A673 (cell line): Measurements from ENCODE around the gene PTPRR. TPM values are rescaled to one million over a fixed set of nuclear protein-coding genes. Genes with fewer than 3 reads are reported as not detected.
A peak's percentile ranks its signal among the peaks of the same experiment; 100 is the strongest.

Source experiments
- BruUV-seq: library from RNA; stranded (reverse); fragments of 400-500 nt; replicated peaks from 2 replicates; lab custom pipeline; 2021; lab: Mats Ljungman, UMichigan
- CTCF ChIA-PET: fragments of 300-600 bp; sonication (Branson Sonifier 250); formaldehyde crosslinking; loops from one replicate; lab custom pipeline; 2022; ENCODE audit warnings: antibody characterized with exemption; lab: Charles Lee
- POLR2A ChIA-PET: fragments of 300-600 bp; sonication (Branson Sonifier 250); formaldehyde crosslinking; loops from one replicate; lab custom pipeline; 2022; ENCODE audit warnings: antibody characterized with exemption; ENCODE audit not compliant: low non-redundant PET; lab: Charles Lee
- DNase-seq: peaks from one replicate; pipeline ENCODE4 v3.0.0-alpha.2; 2015; ENCODE audit warnings: low spot score
- H3K27ac ChIP-seq: fragments of 200-600 bp; sonication (generic); 2 replicates; pipeline ENCODE4 v1.5.1; 2016; ENCODE audit warnings: mixed run types, low read depth, mild to moderate bottlenecking, mixed read lengths, antibody characterized with exemption, low read length; ENCODE audit not compliant: poor library complexity, severe bottlenecking
- H3K27me3 ChIP-seq: fragments of 200-600 bp; sonication (generic); replicated peaks from 2 replicates; pipeline ENCODE4 v1.6.1; 2017; ENCODE audit warnings: mixed run types, low read depth, mild to moderate bottlenecking, mixed read lengths, antibody characterized with exemption, low read length; ENCODE audit not compliant: insufficient read depth, poor library complexity
- H3K36me3 ChIP-seq: fragments of 200-600 bp; sonication (generic); 2 replicates; pipeline ENCODE4 v1.6.1; 2016; ENCODE audit warnings: mixed run types, mild to moderate bottlenecking, mixed read lengths, antibody characterized with exemption, low read length; ENCODE audit not compliant: insufficient read depth, poor library complexity, severe bottlenecking
- H3K4me1 ChIP-seq: fragments of 200-600 bp; sonication (generic); 2 replicates; pipeline ENCODE4 v1.6.1; 2017; ENCODE audit warnings: mixed run types, mild to moderate bottlenecking, mixed read lengths, antibody characterized with exemption, low read length; ENCODE audit not compliant: insufficient read depth, poor library complexity, severe bottlenecking
- H3K4me3 ChIP-seq: fragments of 200-600 bp; sonication (generic); 2 replicates; pipeline ENCODE4 v1.5.1; 2016; ENCODE audit warnings: low read depth, mixed run types, mild to moderate bottlenecking, mixed read lengths, low read length; ENCODE audit not compliant: poor library complexity, severe bottlenecking
- H3K9me3 ChIP-seq: fragments of 200-600 bp; sonication (generic); 2 replicates; pipeline ENCODE4 v1.6.1; 2016; ENCODE audit warnings: mixed run types, low read depth, mild to moderate bottlenecking, mixed read lengths, antibody characterized with exemption, low read length; ENCODE audit not compliant: poor library complexity, severe bottlenecking
- EZH2 ChIP-seq: fragments of 200-600 bp; sonication (generic); IDR thresholded peaks from 2 replicates; pipeline ENCODE4 v1.6.1; 2017; ENCODE audit warnings: borderline replicate concordance, low read depth, mild to moderate bottlenecking, mixed read lengths, antibody characterized with exemption, low read length; ENCODE audit not compliant: poor library complexity, severe bottlenecking
- intact Hi-C: fragments of 100-400 bp; cut with micrococcal nuclease; formaldehyde crosslinking; loops from one replicate; pipeline ENCODE4 v1.10.0; 2022; ENCODE audit not compliant: unreplicated experiment
- total RNA-seq: library from RNA; stranded (reverse); gene quantifications from 2 replicates; pipeline ENCODE4 v1.2.3, GENCODE V29; 2021
- TF ChIP-seq, protein P1 (sequence below): fragments of 300-800, 200-600 bp; sonication (generic); conservative IDR thresholded peaks from 2 replicates; pipeline ENCODE4 v1.5.1; 2017; ENCODE audit warnings: low read depth, mild to moderate bottlenecking, antibody characterized with exemption, low read length, moderate library complexity, mixed read lengths

PTPRR gene
- total RNA-seq, 1 experiment from 2014 or later: not detected

DNA sequence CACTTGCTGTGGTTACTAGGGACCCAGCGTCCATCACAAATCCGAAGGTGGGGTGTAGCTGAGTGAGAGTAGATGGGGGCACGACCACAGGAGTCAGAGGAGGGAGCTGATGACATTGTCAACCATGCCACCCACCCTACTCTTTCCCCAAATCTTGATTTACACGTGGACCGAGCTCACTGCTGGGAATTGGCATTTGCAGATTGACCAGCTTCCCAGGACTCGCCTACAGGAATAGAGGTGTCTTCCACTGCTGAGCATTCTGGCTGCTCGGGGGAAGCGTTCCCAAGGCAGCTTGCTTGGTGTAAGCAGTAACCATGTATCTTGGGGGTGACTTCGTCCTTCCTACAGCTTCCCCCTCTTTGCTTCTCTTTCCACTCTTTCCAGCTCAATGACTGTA, 353 bp upstream of the PTPRR start:
- no peak for DNase-seq
- ChIA-PET CTCF (no interaction called here), POLR2A (interaction anchor here (0.6 kb wide), 1 partner anchor 1236 kb away, joined by 7 read pairs; no protein-coding TSS in a partner anchor)
- no TSS peak for BruUV-seq
- Histone ChIP-seq H3K9me3 (no peaks in the 10 kb centered on the region), H3K27ac (no peak overlapping the region), H3K4me3 (no peak overlapping the region), H3K27me3 (peaks cover 18% of the 10 kb centered on the region), H3K36me3 (no peaks in the 10 kb centered on the region), H3K4me1 (peaks cover 4% of the 10 kb centered on the region)
- TF ChIP-seq, protein P1, sequence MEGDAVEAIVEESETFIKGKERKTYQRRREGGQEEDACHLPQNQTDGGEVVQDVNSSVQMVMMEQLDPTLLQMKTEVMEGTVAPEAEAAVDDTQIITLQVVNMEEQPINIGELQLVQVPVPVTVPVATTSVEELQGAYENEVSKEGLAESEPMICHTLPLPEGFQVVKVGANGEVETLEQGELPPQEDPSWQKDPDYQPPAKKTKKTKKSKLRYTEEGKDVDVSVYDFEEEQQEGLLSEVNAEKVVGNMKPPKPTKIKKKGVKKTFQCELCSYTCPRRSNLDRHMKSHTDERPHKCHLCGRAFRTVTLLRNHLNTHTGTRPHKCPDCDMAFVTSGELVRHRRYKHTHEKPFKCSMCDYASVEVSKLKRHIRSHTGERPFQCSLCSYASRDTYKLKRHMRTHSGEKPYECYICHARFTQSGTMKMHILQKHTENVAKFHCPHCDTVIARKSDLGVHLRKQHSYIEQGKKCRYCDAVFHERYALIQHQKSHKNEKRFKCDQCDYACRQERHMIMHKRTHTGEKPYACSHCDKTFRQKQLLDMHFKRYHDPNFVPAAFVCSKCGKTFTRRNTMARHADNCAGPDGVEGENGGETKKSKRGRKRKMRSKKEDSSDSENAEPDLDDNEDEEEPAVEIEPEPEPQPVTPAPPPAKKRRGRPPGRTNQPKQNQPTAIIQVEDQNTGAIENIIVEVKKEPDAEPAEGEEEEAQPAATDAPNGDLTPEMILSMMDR: no peak
- no peak for TF ChIP-seq EZH2
- intact Hi-C loops: no loop called here

DNA sequence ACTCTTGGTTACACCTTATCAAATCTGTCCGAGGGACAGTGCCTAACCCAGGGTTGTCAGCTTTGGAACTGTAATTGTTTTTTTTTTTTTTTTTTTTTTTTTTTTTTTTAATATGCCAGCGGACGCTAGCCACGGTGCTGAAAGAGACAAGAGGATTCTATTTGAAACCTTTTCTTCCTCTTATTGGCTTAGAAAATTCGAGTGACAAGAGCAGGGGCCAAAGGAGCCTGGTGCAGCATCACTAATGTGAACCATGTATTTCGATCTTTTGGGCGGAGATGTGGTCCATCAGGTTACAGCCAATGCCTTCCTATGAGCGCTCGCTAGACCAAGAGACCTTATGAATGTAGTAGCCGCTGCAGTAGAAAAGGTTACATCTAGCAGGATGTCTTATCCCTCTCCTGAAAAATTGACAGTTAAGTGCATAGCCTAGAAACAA, 922 bp downstream of the PTPRR start:
- H3K4me1 ChIP-seq: peaks cover 4% of the 10 kb centered on the region
- BruUV-seq: no TSS peak
- CTCF ChIA-PET: no interaction called here
- no peaks in the 10 kb centered on the region for H3K36me3 ChIP-seq
- no peaks in the 10 kb centered on the region for H3K9me3 ChIP-seq
- peaks cover 24% of the 10 kb centered on the region for H3K27me3 ChIP-seq
- peak; percentile 60 for DNase-seq
- no peak for TF ChIP-seq EZH2
- TF ChIP-seq, protein P1: no peak
- H3K4me3 ChIP-seq: no peak overlapping the region
- intact Hi-C loops: no loop called here
- POLR2A ChIA-PET: no interaction called here
- no peak overlapping the region for H3K27ac ChIP-seq

DNA sequence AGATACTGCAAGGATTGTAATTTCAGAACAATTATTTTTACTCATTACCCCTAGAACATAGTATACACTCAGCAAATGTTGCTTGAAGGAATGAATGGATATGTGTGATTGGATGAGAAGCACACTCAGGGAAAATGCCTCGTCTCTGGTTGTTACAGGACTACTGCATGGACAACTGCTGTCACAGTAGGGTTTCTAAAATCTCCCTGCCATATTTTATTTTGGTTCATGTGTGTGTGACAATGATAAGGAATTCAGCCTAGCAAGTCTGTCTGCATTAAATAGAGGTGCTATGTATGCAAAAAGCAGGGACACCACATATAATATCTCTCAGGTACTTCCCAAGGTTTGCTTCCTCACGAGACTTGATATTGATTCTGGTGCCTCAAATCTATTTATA, 1.4 kb downstream of the PTPRR start:
- ChIA-PET POLR2A (no interaction called here), CTCF (no interaction called here)
- no peak for DNase-seq

More for the DNA sequence above, 1.4 kb downstream of the PTPRR start:
- Histone ChIP-seq H3K36me3 (no peaks in the 10 kb centered on the region), H3K9me3 (no peaks in the 10 kb centered on the region), H3K27ac (no peak overlapping the region), H3K4me3 (no peak overlapping the region), H3K27me3 (peaks cover 27% of the 10 kb centered on the region), H3K4me1 (peaks cover 4% of the 10 kb centered on the region)
- intact Hi-C loops: no loop called here
- BruUV-seq: no TSS peak
- no peak for TF ChIP-seq EZH2
- TF ChIP-seq, protein P1: no peak
